AG10803 (cell line): Measurements from ENCODE around the gene FGF22.

Experiments used
- DNase-seq: peaks from one replicate; pipeline ENCODE4 v3.0.0; 2010; ENCODE audit warnings: low read depth
- H3K4me3 ChIP-seq: 2 replicates; pipeline ENCODE4 v1.5.1; 2011; ENCODE audit warnings: mild to moderate bottlenecking, low read length, control low read depth
- TF ChIP-seq, protein P1 (sequence below): conservative IDR thresholded peaks from 2 replicates; pipeline ENCODE4 v1.5.1; 2011; ENCODE audit warnings: mild to moderate bottlenecking, low read length, control low read depth, inconsistent platforms

Gene FGF22

DNA sequence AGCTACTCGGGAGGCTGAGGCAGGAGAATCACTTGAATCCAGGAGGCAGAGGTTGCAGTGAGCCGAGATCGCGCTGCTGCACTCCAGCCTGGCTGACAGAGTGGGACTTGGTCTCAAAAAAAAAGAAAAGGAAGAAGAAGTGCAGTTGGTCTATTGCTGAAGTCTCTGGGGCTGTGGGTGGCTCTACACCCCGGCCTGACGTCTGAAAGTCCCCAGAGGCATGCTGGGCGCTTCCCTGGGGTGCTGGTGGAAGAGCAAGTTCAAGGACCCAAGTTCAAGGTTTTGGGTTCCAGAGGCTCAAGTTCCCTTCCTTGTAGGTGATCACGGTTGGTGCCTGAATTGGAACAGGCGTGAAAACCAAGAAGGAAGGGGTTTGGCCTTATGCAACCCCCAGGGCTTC lies 46.2 kb upstream of the FGF22 start:
- no peak for DNase-seq
- no peak overlapping the region for H3K4me3 ChIP-seq
- TF ChIP-seq, protein P1, sequence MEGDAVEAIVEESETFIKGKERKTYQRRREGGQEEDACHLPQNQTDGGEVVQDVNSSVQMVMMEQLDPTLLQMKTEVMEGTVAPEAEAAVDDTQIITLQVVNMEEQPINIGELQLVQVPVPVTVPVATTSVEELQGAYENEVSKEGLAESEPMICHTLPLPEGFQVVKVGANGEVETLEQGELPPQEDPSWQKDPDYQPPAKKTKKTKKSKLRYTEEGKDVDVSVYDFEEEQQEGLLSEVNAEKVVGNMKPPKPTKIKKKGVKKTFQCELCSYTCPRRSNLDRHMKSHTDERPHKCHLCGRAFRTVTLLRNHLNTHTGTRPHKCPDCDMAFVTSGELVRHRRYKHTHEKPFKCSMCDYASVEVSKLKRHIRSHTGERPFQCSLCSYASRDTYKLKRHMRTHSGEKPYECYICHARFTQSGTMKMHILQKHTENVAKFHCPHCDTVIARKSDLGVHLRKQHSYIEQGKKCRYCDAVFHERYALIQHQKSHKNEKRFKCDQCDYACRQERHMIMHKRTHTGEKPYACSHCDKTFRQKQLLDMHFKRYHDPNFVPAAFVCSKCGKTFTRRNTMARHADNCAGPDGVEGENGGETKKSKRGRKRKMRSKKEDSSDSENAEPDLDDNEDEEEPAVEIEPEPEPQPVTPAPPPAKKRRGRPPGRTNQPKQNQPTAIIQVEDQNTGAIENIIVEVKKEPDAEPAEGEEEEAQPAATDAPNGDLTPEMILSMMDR, result no peak

DNA sequence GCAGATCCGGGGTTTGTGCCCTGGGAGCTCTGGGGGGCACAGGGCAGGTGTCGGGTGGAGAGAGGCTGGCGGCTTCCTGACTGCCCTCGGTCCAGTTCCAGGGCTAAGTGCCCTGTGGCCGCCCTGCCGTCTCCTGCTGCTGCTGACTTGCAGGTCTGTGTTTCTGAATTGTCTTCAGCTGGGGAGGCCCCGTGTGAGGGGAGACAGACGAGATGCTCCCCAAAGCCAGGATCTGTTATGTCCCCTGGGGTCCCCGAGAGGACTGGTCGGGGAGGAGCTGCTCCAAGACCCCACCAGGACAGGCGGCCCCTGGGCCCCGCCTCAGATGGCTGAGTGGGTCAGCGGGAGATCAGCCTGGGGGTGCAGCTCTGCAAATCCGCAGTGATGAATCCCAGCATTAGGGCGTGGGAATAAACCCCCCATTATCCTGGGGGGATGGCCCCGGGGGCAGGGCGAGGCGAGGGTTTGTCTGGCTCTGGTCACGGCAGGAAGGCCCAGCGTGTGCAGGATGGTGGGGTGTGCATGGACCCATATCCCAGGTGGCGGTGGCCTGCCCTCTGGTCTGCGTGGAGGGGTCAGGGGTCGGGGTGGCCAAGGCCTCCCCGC lies 45.3 kb upstream of the FGF22 start:
- DNase-seq, result no peak
- H3K4me3 ChIP-seq, result no peak overlapping the region
- TF ChIP-seq, protein P1, result no peak

DNA sequence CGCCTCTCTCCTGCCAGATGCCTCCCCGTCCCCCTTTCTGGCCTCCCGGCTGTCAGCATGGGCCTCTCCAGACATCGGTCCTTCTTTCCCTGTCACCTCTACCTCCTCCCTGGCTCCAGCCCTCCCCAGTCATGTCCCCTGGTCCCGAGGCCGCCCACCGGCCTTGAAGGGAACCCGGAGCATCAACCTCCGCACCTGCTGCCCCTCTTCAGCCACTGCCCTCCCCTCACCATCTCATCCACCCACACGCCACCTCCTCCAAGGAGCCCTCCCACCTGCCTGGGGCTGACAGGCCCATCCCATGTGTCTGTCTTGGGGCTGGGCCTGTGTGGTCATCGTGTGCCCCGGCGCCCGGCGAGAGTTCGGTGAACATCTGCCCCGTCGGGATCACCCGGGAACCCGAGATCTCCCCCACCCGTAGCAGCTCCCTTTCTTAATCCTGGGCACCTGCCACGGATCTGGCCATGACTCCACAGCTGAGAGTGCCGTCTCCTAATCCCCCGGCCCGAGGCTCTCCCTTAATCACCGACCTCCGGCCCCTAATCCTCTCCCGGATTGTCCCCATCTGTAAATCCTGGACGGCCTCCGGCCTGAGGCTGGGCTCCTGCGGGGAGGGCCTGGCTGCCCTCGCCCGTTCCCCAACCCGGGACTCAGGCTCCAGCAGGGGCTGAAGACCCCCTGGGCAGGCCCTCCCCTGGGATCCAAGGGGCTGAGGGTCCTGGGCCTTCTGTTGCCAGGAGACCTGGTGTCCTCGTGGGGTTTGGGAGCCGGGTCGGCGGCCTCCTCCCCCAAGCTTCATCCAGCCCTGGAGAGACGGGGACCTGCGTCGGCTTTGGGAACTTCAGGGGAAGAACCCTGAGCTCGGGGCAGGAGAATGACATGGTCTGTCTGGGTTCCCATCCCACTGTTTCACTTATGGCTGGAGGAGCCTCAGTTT lies 44.1 kb upstream of the FGF22 start:
- no peak overlapping the region for H3K4me3 ChIP-seq
- no peak for DNase-seq
- TF ChIP-seq, protein P1, result no peak

DNA sequence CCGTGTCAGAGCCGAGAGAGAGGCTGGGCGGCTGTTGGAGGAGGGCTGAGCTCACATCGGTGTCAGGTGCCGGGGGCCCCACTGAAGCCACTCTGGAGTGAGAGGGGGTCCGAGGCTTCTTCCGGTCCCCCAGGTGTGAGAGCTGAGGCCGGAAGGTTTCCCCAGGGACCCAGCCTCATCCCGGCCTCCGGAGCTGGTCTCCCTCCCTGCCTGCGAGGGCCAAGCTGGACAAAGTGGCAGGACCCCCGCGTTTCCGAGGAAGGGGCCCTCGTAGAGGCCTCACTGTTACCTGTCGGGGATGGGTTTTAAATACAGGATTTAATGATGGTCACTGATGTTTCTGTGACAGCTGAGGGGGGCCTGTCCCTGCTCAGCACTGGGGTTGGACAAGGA lies 43.4 kb upstream of the FGF22 start:
- TF ChIP-seq, protein P1, result no peak
- no peak overlapping the region for H3K4me3 ChIP-seq
- DNase-seq, result no peak

DNA sequence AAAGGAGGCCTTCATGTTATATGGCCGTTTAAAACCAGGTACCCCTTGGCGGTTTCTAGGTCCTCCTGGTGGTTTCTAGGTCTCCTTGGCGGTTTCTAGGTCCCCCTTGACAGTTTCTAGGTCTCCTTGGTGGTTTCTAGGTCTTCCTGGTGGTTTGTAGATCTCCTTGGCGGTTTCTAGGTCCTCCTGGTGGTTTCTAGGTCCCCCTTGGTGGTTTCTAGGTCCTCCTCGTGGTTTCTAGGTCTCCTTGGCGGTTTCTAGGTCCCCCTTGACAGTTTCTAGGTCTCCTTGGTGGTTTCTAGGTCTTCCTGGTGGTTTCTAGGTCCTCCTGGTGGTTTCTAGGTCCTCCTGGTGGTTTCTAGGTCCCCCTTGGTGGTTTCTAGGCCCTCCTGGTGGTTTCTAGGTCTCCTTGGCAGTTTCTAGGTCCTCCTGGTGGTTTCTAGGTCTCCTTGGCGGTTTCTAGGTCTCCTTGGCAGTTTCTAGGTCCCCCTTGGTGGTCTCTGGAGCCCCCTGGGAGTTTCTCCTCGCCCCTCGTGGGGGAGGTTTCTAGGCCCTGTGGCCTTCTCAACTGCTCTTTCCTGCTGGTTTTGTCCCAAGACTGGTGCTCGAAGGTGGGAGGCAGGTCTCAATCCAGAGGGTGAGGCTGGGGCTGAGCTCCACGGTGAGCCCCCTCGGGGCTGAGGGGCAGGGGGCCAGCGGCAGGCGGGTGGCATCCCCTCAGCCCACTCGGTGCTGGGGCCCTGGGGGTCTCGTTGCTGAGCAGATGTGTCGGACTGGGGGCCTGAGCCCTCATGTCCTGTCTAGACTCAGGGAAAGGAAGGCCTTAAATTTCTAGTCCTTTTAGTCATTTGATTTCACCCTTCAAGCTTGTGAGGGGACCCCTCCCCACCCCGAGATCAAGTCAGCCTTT lies 42.0 kb upstream of the FGF22 start:
- TF ChIP-seq, protein P1, result no peak
- H3K4me3 ChIP-seq, result no peak overlapping the region
- no peak for DNase-seq

DNA sequence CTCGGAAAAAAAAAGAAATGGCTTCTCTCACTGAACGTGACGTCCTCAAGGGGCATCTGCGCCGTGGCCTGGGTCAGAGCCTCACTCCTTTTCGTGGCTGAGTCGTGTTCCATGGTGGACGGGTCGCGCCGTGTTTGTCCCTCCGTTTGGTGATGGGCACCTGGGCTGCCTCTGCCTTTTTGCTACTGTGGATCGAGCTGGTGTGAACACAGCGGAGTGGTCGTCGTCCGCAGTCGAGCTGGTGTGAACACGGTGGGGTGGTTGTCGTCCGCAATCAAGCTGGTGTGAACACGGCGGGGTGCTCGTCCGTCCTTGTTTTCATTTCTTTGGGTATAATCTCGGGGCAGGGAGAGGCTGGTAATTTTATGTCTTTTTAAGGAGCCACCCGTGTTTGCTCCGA lies 38.4 kb upstream of the FGF22 start:
- TF ChIP-seq, protein P1, result no peak
- no peak overlapping the region for H3K4me3 ChIP-seq
- DNase-seq, result no peak
